NCI-H2196 treated with DMSO at 0.1 percent for 48 hours (cell line): ENCODE data around the gene CPLX3.
"Not testable (repeated sequence)": the region's sequence is repeated elsewhere in the genome, so short reads cannot be mapped to it uniquely, and the experiment has no call there.

ENCODE experiments used
- DNase-seq: peaks from one replicate; lab custom pipeline; 2025; ENCODE audit not compliant: unreplicated experiment; lab: John Stamatoyannopoulos, UW

CPLX3 gene, protein sequence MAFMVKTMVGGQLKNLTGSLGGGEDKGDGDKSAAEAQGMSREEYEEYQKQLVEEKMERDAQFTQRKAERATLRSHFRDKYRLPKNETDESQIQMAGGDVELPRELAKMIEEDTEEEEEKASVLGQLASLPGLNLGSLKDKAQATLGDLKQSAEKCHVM

DNA sequence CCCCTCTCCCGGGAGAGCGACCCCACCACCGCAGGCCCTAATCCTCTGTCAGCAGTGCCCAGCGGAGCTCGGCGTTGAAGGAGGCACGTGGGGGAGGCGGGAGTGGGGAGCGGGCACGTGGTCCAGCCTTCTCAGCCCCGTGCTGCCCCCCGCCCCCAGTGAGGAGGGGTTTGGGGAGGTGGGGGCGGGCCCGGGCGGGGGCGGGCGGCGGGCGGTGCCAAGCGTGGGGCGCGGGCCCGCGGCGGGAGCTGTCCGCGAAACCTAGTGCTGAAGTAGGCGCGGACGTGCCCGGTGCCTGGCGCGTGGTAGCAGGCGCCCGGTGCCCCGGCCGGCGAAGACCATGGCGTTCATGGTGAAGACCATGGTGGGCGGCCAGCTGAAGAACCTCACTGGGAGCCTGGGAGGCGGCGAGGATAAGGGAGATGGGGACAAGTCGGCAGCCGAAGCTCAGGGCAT lies at the start of gene CPLX3:
TSS of gene CPLX3 (plus strand) at position 264 of the 456 bp plus-strand sequence. CDS start at position 341, 77 bp downstream.
- DNase-seq, result no peak

DNA sequence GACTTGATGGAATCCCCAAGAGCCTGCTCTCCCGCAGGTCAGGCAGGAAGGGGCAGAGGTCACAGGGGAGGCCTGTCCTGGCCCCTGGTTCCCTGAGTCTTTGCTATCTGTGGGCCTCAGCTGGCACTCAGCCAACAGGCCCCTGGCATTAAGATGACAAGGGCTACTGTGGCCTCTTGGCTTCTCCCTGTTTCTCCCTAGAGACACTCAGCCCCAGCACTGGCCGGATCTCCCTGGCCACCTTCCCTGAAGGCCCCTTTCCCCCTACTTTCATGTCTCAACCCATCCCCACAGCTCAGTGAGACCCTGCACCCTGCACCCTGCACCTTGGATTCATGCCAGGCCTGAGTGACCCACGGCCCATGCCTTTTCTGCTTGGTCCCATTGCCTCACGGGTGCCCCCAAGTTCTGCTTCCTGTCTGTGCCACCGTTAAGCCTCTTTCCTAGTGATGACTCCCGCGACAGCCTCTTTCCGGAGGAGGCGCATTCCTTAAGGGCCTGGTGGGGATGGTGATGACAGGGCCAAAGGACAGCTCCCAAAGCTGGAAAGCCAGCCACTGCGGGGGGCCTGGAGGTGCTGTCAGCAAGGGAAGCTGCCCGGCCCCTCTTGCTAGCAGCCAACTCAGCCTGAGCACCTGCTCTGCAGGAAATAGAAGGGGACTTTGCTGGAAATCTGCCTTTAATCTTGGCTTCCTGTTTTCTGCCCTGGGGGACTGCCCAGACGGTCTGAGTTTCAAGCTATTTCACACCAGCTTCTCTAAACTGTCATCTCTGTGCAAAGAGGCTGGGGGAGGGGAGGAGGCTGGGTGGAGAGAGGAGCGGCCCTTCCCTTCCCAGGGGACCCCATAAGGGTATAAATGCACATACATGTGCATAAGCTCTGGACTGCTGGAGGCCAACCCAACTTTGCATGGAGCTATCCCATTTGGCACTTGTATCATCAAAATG lies 49.3 kb upstream of the CPLX3 start:
- DNase-seq, result no peak

DNA sequence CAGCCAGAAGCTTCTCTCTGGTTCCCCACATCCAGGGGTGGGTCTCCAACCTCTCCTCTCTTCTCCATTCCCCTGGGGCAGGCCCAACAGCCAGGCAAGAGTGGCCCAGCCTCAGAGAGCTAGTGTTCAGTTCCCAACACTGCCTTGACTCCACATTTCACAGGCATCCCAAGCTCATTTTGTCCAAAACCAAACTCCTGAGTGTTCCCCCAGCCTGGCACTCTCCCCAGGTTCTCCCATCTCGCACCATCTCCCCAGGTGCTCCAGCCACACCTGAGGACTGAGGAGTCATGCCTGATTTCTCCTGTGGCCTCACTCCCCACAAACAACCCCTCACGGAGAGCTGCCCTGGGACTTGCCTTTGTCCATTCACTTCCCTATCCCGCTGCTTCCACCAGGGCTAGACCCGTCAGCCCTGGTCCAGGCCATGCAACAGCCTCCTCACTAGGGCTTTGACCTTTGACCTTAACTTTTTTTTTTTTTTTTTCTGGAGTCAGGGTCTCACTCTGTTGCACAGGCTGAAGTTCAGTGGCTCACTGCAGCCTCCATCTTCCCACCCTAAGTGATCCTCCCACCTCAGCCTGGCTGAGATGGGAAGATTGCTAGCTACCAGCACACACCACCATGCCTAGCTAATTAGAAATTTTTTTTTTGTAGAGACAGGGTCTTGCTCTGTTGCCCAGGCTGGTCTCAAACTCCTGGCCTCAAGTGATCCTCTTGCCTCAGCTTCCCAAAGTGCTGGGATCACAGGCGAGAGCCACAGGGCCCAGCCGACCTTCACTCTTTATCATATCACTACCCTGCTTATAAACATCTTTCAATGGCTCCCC lies 48.4 kb upstream of the CPLX3 start:
- no peak for DNase-seq

DNA sequence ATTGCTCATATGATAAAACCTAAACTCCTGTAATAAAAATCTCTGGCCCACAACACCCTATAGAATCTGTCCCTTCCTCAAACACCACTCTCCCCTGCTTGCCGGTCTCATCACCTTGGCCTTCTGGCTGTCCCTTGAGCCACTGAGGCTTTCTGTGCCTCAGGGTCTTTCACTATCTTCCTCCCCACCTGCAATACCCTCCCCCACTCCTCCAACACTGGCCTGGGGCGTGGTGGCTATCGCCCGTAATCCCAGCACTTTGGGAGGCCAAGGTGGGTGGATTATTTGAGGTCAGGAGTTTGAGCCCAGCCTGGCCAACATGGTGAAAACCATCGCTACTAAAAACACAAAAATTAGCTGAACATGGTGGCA lies 47.8 kb upstream of the CPLX3 start:
- DNase-seq, result no peak

DNA sequence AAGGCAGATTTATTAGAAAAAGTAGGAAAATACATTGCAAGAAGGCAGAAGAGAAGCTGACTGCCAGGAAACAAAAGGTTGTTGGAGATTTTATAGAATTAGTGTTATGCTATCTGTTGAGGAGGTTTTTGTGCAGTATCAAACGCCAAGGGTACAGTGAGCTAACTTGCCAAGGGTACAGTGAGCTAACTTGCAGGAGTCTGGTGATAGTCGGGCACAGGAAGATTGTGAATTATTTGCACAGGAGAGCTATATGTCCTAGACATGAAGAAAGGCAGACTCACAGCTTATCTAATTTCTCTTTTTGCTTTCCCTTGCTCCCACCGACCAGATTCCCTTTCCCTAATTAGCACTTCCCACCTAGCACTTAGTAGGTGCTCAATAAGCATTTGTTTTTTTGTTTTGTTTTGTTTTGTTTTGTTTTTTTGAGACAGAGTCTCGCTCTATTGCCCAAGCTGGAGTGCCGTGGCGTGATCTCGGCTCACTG lies 47.2 kb upstream of the CPLX3 start:
- no peak for DNase-seq

DNA sequence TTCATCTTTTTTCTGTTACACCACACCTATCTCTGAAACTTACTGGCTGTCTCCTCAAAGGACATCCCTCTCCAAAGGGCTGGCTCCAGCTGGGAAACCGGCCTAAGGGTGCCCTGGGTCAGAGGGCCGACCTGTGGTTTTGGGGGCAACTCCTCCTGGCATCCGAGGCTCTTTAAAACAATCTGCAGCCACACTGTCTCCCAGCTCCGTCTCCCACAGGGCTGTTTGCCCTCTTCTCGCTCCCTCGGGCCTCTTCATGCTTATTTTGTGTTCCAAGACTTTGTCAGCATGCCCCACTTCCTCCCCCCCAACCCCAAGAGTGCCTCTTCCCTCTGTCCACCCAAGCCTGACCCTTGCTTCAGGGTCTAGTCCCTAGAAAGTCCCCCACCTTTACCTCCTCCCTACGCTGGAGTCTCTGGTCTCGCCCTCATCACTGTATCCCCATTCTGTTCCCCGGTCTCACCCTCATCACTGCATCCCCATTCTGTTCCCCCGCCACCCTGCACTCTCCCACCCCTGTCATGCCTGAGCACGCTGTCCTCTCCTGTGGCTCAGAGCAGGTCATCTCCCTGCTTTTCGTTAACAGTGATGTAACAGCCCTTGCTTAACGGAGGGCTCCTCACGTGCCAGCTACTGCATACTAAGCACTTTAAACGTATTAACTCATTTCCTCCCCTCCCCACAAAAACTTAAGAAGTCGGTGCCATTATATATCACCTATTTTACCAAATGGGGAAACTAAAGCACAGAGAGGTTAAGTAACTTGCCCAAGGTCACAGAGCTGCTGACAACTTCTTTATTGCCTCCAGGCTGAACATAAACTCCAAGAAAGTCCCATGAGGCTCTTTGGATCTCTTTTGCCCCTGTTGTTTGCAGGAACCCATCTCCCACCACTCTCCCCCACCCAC lies 45.6 kb upstream of the CPLX3 start:
- no peak for DNase-seq

DNA sequence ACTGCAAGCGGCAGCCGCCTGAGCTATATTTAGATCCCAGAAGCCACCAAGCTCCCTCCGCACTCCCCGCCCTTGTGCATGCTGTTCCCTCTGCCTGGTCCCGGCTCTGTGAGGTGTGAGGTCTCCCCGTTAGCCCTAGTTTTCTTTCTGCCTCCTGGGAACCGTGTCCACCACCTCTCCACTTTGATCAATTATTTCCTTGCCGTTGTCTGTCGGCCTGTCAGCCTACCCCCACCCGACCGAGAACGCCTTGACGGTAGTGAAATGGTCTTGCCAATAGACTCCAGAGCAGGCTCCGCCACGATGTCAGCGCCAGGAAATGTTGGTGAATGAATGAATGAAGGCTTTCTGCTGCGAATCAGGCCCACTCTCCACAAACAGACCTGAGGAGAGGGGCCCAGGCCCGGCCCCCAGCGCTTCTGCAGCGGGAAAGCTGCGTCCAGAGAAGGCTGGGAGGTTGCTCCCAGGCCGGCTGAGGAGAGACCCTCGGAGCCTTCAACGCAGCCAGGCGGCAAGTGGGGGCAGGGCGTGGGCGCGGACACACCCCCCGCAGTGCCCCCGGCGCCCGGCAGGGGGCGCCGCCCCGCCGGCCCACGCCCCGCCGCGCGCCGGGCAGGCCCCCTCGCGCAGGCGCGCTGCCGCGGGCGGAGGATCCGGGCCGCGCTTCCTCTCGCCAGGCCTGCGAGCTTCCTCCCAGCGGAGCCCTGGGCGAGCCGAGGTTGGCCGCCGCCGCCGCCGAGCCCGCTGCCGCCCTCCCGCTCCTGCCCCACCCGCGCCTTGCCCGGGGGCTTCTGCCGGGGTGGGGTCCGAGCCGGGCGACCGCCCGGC lies 44.8 kb upstream of the CPLX3 start, which contains the start of gene CSK:
TSS of gene CSK (plus strand) at position 650 of the 828 bp plus-strand sequence. CDS start 16,218 bp downstream, outside the sequence.
- DNase-seq, result peak; percentile 19

DNA sequence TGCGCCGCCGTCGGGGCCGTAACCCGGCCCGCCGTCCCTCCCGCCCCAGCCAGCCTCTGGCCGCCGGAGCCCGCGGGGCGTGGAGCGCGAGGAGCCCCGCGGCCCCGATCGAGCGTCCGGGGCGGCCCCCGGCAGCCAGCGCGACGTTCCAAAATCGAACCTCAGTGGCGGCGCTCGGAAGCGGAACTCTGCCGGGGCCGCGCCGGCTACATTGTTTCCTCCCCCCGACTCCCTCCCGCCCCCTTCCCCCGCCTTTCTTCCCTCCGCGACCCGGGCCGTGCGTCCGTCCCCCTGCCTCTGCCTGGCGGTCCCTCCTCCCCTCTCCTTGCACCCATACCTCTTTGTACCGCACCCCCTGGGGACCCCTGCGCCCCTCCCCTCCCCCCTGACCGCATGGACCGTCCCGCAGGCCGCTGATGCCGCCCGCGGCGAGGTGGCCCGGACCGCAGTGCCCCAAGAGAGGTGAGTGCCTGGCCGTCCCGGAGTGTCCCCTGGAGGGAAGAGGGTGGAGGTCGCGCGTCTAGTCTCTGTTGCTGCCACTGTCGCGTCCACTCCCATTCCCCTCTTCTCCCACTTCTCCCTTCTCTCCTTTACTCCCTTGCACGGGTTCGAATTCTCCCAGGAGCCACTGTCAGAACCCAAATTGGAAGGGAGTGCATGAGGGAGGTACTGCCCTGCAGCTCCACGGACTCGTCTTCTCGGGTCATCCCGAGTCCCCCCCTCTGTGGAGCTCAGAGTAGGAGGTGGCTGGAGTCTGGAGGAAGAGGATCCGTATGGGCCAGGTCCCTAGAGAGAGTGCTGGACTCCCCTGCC lies 44.0 kb upstream of the CPLX3 start:
- DNase-seq, result no peak

DNA sequence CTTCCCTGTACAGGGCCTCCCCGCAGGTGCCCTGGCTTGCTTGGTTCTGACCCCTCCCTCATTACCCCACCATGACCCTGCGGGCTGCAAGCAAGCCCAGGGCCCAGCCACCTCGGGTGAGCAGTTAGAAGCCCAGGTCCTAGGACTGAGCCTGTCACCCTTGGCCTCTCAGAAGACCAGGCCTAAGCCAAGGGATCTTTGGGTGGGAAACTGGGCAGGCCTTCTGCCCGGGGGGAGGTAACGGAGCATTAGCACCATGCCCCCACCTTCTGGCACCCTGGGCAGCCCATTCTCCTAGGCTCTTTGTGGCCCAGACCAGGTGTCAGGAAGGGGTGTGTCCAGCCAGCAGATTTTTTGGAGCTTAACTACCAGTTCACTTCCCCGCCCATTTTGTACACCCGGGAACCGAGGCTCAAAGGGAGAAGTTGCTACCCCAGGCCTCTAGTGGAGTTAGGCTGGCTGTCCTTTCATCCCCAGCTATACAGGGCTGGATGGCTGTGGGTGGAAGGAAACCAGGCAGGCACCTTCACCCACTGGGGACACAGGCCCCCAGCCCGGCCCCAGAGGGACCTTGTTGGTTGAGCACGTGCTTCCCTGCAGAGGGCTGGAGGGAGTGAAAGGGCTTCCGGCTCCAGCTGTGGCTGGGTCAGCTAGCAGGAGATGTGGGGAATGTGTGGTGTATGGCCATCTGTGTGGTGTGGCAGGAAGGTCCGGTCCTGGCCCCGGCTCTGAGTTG lies 43.2 kb upstream of the CPLX3 start:
- no peak for DNase-seq

DNA sequence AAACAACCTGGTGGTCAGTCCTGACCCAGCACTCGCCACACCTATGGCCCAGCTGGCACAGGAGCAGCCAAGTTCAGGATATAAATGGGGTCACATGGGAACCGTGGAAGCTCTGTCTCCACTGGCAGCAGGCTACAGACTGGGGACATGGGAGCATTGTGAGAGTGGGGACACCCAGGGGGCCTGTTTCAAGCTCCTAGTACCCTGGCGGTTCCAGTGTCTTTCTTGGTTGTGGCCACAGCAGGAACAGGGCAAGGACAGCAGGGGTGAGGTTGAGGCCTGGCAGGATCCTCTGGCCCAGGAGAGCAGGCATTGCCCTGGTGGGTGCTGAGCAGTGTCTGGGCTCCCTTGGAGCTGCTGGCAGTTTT lies 42.6 kb upstream of the CPLX3 start:
- no peak for DNase-seq

DNA sequence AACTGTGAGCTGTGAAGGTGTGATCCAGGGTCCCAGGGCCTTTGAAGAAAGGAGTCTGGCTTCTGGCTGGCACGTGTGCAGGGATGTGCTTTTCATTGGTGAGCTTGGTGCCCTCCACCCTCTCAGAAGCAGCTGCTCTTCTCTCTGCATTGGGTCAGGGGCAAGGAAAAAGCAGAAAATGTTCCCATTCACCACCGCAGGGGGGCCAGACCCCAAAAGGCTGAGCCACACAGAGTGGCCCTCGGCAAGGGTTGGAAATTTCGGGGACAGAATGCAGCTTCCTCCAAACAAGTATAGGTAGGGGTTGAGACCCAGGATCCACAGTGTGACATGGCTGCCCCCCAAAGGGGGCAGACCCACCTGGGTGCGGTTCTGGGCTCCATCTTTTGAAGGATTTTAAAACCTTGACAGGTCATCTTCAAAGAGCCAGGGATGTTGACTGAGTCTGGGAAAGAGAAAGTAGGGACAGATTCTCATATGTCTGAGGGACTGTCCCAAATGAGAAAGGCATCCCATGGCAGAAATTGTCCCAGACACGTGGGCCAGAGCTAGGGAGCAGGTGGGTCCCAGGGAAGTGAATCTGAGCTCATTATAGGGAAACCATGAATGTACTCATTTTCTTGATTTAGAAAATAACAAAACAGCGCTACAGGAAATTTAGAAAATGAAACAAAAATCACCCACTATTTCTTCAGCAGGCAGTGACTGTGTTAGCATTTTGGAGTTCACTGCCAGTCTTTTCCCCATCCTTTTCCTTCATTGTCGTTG lies 41.8 kb upstream of the CPLX3 start:
- DNase-seq, result no peak

DNA sequence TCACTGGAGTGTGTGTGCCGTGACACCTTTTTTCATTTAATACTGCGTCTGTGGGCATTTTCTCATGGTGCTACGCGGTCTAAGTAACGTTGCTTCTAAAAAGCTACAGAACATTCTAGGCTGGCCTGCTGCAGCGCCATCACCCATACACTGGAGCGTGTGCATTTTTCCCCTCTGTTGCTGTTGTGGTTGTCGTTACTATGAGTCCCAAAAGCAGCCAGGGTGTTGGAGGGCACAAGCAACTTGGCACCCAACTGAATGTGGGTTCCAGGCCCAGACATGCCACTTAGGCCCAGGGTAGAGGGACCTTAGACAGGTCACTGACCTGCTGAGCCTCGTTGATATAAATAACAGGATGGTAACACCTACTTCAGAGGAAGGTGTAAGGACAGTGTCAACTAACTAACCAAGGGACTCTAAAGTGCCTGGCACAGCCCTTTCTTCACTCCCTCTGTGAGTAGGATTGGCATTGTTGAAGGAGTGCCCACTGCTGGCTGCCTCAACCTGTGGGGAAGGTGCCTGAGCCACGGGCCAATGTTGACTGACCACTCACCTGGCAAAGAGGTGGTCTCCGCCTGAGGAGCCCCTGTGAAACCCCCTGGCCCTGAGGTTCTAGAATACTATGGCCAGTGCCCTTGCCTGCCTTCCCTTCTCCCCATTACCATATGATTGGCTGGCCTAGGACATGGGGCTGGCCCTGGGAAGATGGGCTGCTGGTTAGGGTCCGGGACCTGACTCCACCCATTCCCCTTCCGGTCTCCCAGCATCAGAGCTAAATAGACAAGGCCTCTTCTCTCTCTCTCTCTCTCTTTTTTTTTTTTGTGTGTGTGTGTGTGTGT lies 41.0 kb upstream of the CPLX3 start:
- DNase-seq, result no peak

DNA sequence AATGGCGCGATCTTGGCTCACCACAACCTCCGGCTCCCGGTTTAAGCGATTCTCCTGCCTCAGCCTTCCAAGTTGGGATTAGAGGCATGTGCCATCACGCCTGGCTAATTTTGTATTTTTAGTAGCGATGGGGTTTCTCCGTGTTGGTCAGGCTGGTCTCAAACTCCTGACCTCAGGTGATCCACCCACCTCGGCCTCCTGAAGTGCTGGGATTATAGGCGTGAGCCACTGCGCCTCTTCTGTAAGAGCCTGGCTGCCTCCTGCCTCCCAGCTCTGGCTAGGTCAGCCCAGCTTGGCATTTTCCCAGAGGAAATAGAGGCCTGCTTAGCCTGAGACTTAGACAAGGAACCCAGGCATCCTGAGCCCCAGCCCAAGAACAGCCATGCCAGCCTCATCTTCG lies 40.3 kb upstream of the CPLX3 start:
- DNase-seq, result not testable (repeated sequence)

DNA sequence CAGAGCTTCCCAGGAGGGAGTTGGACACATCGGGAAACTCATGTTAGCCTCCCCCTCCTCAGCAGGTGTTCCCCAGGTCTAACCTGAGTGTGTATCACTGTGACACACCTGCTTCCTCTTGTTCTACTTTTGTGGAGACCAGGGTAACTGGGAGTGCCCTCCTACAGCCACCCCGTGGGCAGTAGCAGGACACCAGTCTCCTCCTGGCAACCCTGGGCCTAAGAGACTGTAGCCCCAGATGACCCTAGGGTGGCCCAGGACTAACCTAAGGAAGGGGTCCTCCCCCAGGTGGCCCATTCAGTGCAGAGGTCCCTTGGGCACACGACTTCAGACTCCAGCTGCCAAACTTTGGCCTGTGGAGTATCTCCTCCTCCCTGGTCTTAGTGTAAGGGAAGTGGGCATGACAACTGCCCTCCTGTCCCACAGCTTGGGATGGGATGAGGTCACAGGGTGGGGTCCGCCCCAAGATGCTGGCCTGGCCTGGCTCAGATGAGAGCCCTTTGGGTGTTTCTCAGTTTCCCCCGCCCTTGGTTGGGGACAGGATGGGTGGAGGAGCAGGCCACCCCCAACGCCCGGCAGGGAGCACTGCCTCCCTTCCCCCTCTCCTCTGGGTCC lies 39.8 kb upstream of the CPLX3 start:
- DNase-seq, result no peak

DNA sequence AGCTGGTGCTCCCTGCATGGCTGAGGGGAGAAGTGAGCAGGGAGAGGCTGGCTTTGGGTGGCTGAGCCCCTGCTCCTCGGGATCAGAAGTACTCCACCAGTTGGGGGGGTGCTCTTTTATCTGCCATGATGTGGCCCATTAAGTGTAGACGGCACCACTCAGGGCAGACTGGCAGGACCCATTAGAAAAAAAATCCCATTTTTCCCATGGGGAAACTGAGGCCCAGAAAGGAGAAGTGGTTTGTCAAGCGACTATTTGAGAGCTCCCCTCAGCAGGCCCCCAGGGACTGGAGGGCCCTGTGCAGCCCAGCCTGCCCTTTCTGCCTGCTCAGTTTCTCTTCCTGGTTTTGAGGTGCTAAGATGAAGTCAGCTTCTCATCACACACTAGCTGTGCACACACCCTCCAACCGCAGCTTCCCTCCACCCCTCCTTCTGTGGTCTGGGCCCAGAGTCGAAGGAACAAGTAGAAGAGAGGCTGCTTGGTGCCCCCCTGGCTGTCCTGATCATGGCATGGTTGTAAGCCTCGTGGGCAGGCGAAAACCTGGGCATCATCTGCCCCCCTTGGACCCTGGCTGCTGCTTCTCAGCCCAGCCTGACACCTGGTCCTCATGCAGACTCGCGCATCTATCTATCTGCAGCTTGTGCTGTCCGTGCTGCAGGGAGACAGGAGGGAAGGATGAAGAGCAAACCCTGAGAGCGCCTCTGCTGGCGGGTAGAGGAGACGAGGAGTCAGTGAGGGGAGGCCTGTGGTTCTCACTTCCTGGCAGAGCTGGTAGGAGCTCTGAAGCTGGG lies 39.0 kb upstream of the CPLX3 start:
- DNase-seq, result no peak
